ENCODE data around the gene SUGP2.
"Not testable (repeated sequence)": the region's sequence is repeated elsewhere in the genome, so short reads cannot be mapped to it uniquely, and the experiment has no call there.

SUGP2 gene

GRCh38 chr19:18989316-18989715 lies 44.0 kb downstream of the SUGP2 start:
- DNase-seq: no peak

- no peak for DNase-seq
Observed at GRCh38 chr19:18987456-18987855, 45.9 kb downstream of the SUGP2 start.

DNA sequence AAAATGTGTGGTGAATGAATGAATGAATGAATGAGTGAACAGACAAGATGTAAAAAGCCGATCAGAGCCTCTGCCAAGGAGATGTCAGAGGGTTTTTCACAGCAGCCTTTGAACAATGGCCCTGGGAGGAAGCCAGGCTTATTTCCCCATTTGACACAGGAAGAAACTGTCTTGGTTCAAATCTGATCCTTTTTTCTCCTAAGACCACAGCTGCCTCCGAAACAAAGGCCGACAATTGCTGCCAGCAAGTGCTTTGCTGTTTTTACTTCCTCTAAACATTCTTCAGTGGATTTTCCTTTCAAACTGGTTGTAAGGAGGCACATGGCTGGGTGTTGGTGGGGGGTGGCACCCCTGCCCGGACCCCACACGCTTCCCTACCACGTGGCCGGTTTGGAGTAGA lies 48.1 kb downstream of the SUGP2 start:
- no peak for DNase-seq

- no peak for DNase-seq
Observed at GRCh38 chr19:18984251-18984650, 49.1 kb downstream of the SUGP2 start.

GRCh38 chr19:18982669-18983068 lies 50.6 kb downstream of the SUGP2 start:
- DNase-seq: no peak

DNA sequence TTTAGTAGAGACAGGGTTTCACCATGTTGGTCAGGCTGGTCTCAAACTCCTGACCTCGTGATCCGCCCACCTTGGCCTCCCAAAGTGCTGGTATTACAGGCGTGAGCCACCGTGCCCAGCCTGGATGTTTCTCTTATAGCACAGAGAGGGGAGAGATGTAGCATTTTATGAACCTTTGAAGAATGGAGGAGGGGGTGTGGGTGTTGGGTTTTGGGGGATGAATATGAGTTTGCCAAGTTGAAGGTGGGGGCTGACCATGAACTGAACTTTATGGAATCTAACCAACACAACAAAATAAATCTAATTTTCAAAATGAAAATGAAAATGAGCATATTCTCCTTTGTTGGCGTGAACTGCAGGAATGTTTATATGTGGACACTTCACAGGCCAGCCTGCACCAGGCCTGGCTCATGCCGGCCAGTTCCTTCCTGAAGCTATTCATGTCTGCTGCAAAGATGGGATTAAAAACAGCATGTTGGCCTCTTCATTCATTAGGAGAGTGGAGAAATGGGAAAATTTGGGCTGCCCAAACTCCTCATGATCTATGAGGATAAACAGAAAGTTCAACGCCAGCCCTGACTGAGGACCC lies 52.8 kb downstream of the SUGP2 start:
- no peak for DNase-seq

GRCh38 chr19:18978616-18979015 lies 54.7 kb downstream of the SUGP2 start:
- no peak for DNase-seq

GRCh38 chr19:18975869-18976268 lies 57.4 kb downstream of the SUGP2 start:
- DNase-seq: no peak

- DNase-seq: no peak
Observed at GRCh38 chr19:18975011-18975410, 58.3 kb downstream of the SUGP2 start.

DNA sequence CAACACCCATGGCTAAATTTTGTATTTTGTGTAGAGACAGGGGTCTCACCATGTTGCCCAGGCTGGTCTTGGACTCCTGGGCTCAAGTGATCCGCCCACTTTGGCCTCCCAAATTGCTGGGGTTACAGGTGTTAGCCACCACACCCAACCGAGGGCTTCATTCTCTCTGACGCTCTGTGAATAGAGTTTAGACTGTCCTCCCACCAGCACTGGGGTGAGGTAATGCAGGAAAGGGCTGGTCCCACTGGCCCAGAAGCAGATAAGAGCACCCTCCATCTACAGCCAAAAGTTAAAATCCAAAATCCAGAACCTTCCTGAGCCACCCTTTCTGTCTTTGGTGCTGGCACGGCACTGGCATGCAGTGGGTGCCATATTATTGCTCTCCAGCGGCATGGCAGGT lies 60.5 kb downstream of the SUGP2 start:
- DNase-seq: no peak

DNA sequence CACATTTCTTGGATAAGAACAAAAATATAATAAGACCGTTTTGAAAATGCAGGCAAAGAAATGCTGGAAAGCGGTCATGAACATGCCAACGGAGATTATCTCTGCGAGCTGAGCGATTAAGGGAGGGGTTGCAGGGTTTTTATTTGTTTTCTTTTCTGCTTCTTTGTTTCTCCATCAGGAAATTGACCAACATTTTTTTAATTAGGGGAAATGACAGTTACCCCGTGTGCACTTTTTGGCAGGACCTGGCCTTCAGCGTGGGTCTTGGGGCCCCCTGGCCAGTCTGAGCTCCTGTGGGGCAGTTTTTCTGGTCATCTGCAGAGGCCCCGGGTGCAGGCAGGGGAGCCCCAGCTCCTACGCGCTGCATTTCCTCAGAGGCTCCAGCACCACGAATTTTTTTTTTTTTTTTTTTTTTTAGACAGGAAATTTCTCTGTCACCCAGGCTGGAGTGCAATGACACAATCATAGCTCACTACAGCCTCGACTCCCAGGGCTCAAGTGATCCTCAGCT lies 61.0 kb downstream of the SUGP2 start:
- no peak for DNase-seq

GRCh38 chr19:18969931-18970659 lies 63.2 kb downstream of the SUGP2 start:
- DNase-seq: no peak

DNA sequence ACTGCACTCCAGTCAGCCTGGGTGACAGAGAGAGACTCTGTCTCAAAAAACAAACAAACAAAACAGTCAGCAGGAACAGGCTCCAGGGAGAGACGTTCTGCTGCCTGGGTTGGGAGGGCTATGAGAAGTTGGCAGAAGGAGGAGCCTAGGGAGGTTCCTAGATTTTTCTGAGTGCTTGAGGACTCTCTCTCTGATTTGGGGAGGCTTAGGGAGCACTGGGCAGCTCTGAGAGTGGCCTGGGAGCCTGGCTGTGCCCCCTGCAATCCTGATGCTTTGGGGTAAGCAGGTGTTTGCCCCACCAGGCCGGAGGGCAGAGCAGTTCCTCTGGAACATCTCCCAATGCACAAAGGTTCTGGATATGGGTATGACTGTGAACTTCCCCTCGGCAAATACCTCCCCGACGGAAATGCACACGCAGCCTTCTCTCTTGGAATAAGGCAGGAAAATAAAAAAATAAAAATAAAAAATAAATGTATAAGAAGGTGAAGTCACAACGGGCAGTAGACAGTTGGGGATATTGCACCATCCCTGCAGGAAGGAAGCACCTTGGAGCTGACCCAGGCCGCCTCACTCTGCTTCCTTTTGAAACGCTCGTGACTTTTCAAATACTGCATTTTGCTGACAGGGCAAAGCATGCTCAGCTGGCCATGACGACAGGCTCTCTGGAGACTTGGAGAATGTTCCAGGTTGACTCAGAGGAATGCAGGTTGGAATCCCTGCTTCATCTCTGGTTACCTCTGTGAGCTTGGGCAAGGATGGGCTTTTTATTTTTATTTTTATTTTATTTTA lies 65.8 kb downstream of the SUGP2 start:
- DNase-seq: no peak

DNA sequence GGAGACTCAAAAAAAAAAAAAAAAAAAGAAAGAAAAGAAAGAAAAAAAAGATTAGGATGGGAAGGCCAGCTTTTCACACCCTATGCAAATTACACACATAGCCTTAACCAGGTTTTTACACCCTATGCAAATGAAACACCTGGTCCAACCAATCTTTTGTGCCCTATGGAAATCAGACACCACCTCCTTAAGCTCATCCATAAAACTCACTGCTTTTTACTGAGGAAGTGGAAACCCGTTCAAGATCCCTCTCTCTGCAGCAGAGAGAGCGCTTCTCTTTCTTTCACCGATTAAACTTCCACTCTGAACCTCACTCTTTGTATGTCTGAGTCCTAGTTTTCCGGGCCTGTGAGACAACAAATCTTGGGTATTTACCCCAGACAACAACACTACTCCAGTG lies 67.0 kb downstream of the SUGP2 start:
- no peak for DNase-seq

- DNase-seq: no peak
Observed at GRCh38 chr19:18964121-18964520, 69.2 kb downstream of the SUGP2 start.

DNA sequence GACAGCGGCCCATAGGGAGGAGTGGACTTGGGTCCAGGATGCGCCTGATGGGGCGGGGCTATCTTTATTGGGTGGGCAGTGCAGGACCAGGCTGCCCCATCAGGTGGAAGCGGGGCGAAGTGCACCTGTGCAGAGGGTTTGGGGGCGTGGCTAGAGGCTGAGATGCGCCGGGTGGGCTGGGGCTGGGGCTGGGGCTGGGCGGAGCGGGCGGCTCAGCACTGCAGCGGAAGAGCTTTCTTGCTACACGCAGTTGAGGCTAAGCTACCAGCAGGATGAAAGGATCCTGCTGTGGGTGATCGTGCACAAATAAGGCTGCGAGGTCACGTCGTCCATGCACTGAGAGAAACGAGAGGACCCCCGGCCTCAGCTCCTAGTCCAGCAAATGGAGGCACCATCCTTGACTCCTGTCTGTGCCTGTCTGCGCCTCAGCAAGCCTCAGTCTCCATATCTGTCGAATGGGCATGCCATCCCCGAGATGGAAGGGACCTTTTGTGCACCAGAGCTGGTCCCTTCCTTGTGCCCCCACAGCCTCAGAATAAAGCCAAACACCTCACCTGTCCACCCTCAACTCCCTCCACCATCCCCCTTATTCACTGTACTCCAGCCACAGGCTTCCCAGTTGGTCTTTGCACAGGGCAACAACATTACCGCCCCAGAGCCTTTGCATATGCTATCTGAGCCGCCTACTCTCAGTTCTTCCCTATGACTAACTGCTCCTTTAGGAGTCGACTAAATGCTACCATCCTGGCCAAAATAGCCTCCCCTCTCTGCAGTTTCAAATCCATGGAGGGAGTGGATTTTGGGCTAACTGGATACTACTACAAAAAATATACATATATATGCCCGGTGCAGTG lies 71.3 kb downstream of the SUGP2 start:
- no peak for DNase-seq

GRCh38 chr19:18960370-18960769 lies 72.9 kb downstream of the SUGP2 start:
- DNase-seq: no peak

DNA sequence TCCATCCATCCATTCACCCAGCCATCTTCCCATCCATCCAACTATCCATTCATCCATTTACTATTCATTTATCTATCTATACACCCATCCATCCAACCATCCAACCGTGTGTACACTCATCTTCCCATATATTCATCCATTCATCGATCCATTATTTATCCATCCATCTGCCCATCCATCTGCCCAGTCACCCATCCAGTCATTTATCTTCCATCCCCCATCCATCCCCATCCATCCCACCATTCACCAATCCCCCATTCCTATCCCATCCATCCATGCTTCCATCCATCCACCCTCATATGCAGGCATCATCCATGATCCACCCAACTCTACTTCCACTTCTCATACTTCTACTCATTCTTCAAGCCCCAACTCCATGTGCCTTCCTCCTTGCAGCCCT lies 78.3 kb downstream of the SUGP2 start:
- DNase-seq: no peak

DNA sequence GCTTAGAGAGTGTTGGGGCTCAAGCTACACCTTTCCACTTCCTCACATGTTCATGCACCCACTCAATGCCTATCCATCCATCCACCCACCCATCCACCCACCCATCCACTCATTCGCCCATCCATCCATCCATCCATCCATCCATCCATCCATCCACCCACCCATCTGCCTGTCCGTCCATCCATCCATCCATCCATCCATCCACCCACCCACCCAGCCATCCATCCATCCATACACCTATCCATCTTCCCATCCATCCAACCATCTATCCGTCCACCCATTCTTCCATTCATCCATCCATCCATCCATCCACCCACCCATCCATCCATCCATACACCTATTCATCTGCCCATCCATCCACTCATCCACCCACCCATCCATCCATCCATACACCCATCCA lies 79.2 kb downstream of the SUGP2 start:
- DNase-seq: no peak

- DNase-seq: not testable (repeated sequence)
Observed at GRCh38 chr19:18952364-18953003, 80.8 kb downstream of the SUGP2 start.

DNA sequence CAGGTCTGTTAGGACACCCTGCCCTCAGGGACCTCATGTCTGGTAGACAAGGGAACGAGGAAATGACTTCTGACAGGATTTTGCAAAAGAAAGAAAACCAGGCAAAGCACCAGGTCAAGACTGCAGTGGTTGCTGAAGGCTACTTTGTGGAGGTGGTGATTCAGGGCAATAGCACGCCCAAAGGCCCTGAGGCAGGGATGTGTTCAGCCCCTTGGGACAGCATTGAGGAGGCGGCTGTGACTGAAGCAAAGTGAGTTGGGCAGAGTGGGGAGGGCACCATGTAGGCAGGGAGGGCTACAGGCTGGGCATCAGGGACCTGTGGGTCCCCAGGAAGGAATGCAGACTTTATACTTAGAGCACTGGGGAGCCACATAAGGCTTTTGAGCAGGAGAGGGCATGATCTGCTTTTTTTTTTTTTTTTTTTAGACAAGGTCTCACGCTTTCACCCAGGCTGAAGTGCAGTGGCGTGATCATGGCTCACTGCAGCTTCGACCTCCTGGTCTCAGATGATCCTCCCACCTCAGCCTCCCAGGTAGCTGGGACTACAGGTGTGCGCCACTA lies 81.5 kb downstream of the SUGP2 start:
- no peak for DNase-seq

DNA sequence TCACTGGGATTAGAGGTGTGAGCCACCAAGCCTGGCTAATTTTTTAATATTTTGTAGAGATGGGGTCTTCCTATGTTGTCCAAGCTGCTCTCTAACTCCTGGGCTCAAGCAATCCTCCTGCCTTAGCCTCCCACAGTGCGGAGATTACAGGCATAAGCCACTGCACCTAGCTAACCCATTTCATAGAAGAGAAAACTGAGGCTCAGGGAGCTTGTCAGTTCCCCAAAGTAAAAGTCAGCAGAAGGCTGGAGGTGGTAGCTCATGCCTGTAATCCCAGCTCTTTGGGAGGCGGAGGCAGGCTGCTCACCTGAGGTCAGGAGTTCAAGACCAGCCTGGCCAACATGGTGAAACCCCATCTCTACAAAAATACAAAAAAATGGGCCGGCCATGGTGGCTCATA lies 83.5 kb downstream of the SUGP2 start:
- no peak for DNase-seq

Measured in stimulated activated CD4-positive, alpha-beta T cell treated with anti-CD3 and anti-CD28 coated beads, Interleukin-4, amount 100 ng/mL, for 4 hours (primary cell).